Cortex of kidney (tissue), 1 donor: ENCODE results near the gene CFAP221.

ENCODE experiments used
- DNase-seq: peaks from one replicate; lab custom pipeline; 2025; lab: John Stamatoyannopoulos, UW

Gene CFAP221

GRCh38 chr2:119700866-119701265 is 156.6 kb downstream of the CFAP221 start:
- no peak for DNase-seq

GRCh38 chr2:119701352-119701751 is 157.1 kb downstream of the CFAP221 start:
- no peak for DNase-seq

- DNase-seq, result no peak
These were observed 158.1 kb downstream of the CFAP221 start for GRCh38 chr2:119702203-119702917.

- peak; percentile 11 for DNase-seq
These were observed 158.7 kb downstream of the CFAP221 start for GRCh38 chr2:119702918-119703401.

- DNase-seq, result no peak
These were observed 159.3 kb downstream of the CFAP221 start for GRCh38 chr2:119703526-119703925.

GRCh38 chr2:119704670-119705120 is 160.4 kb downstream of the CFAP221 start:
- DNase-seq, result no peak

- no peak for DNase-seq
These were observed 162.0 kb downstream of the CFAP221 start for GRCh38 chr2:119706221-119706620.
